ENCODE data around the gene AP5Z1.

GRCh38 chr7:4791101-4791737 is 15.8 kb downstream of the AP5Z1 start:
- TF ChIP-seq CTCF (IDR thresholded peaks at IDR 0.05; ENCODE audit: low read depth, low read length) (no peak), EZH2phosphoT487 (IDR thresholded peaks at IDR 0.05; ENCODE audit: low read depth) (no peak)
